OCI-LY1 (cell line): ENCODE data around the gene IMMP2L.

Experiments used
- EZH2 ChIP-seq: fragments of 200-600 bp; sonication (generic), shearing (Covaris generic); IDR thresholded peaks from 2 replicates; pipeline ENCODE4 v1.8.0; 2017; ENCODE audit warnings: borderline replicate concordance, mixed run types, mild to moderate bottlenecking, antibody characterized with exemption, low read length, moderate library complexity, mixed read lengths
- TF ChIP-seq, protein P1 (sequence below): fragments of 200-600 bp; sonication (generic), shearing (Covaris generic); IDR thresholded peaks from 2 replicates; pipeline ENCODE4 v1.5.1; 2017; ENCODE audit warnings: mild to moderate bottlenecking, antibody characterized with exemption, low read length, moderate library complexity, mixed read lengths

DNA sequence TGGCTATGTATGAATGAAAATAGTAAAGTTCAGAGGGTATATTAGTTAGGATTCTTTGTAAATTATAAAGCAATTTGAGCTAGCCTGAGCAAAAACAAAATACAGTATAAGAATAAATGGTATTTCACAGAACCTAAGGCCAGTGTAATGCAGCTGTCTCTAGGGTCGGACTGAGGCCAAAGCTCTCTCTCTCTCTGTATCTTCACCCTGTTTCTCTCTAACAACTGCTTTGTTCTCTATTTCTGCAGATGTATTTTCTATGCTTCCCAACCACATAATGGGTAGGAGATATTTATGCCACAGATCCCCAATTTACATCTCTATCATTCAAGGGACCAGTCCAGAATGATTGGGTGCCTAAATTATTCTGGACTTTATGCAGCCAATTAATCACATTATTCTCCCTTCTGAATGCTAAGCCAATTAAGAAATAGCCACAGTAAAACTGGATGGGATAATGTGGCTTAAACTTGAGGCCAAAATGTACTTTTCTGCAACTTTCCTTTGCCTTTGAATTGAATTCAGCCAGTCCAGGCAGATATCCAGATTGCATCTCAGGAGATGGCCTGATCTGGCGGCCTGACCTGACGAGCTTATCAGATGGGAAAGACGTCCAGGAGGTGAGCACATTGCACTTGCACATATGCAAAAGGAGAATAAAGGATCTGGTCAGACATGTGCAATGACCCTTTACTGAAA, 24.6 kb upstream of the IMMP2L start:
- TF ChIP-seq, protein P1, sequence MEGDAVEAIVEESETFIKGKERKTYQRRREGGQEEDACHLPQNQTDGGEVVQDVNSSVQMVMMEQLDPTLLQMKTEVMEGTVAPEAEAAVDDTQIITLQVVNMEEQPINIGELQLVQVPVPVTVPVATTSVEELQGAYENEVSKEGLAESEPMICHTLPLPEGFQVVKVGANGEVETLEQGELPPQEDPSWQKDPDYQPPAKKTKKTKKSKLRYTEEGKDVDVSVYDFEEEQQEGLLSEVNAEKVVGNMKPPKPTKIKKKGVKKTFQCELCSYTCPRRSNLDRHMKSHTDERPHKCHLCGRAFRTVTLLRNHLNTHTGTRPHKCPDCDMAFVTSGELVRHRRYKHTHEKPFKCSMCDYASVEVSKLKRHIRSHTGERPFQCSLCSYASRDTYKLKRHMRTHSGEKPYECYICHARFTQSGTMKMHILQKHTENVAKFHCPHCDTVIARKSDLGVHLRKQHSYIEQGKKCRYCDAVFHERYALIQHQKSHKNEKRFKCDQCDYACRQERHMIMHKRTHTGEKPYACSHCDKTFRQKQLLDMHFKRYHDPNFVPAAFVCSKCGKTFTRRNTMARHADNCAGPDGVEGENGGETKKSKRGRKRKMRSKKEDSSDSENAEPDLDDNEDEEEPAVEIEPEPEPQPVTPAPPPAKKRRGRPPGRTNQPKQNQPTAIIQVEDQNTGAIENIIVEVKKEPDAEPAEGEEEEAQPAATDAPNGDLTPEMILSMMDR = no peak
- no peak for TF ChIP-seq EZH2
